Measurements from ENCODE around the gene RASL12.
"Not testable (repeated sequence)": the region's sequence is repeated elsewhere in the genome, so short reads cannot be mapped to it uniquely, and the experiment has no call there.

The RASL12 gene

GRCh38 chr15:65044724-65045481 lies 22.9 kb downstream of the RASL12 start, which contains the start of gene SLC51B:
Gene SLC51B (plus strand): TSS chr15:65045387. CDS start chr15:65050005, 4,618 bp downstream.
- H3K27ac ChIP-seq = no peak within 1 kb of the TSS
- TF ChIP-seq CTCF (conservative IDR thresholded peaks at IDR 0.05) = no peak

GRCh38 chr15:65044218-65044617 lies 23.6 kb downstream of the RASL12 start:
- H3K27ac ChIP-seq = not testable (repeated sequence)

- no peak for TF ChIP-seq CTCF (conservative IDR thresholded peaks at IDR 0.05)
Observed at GRCh38 chr15:65042776-65043327, 24.9 kb downstream of the RASL12 start.

GRCh38 chr15:65041787-65042186 lies 26.0 kb downstream of the RASL12 start:
- H3K27ac ChIP-seq = no peak overlapping the region
- TF ChIP-seq CTCF (conservative IDR thresholded peaks at IDR 0.05) = no peak

More at GRCh38 chr15:65042776-65043327, 24.9 kb downstream of the RASL12 start:
- H3K27ac ChIP-seq = no peak overlapping the region

- TF ChIP-seq CTCF (conservative IDR thresholded peaks at IDR 0.05) = no peak
- H3K27ac ChIP-seq = no peak overlapping the region
Observed at GRCh38 chr15:65040461-65040860, 27.3 kb downstream of the RASL12 start.

- TF ChIP-seq CTCF (conservative IDR thresholded peaks at IDR 0.05) = no peak
- no peak overlapping the region for H3K27ac ChIP-seq
Observed at GRCh38 chr15:65038836-65039235, 29.0 kb downstream of the RASL12 start.

GRCh38 chr15:65038428-65038827 lies 29.4 kb downstream of the RASL12 start:
- no peak for TF ChIP-seq CTCF (conservative IDR thresholded peaks at IDR 0.05)

GRCh38 chr15:65037309-65037708 lies 30.5 kb downstream of the RASL12 start:
- TF ChIP-seq CTCF (conservative IDR thresholded peaks at IDR 0.05) = no peak
- no peak overlapping the region for H3K27ac ChIP-seq

More at GRCh38 chr15:65038428-65038827, 29.4 kb downstream of the RASL12 start:
- no peak overlapping the region for H3K27ac ChIP-seq

Data from VCaP (cell line).